Adrenal gland (tissue), 5 donors: ENCODE data around the gene ITPK1.

Experiments
- CTCF ChIP-seq, 6 experiments: fragments of 450-650 bp in 4 of 6; fragments of 200-600 bp in 2 of 6; sonication (generic) in 1 of 6; IDR thresholded peaks; 1 replicate in 5 of 6; 2 replicates in 1 of 6; pipeline versions ENCODE4 v1.5.1 to v1.8.0; 2016 to 2021; ENCODE audit warnings: antibody characterized with exemption in 6 of 6, mild to moderate bottlenecking in 2 of 6, moderate library complexity in 1 of 6
- POLR2A ChIP-seq, 2 donors: fragments of 450-650 bp; IDR thresholded peaks; one replicate each; pipeline ENCODE4 v1.6.1; 2017; ENCODE audit warnings: antibody characterized with exemption in 2 of 2, mild to moderate bottlenecking in 2 of 2, moderate library complexity in 1 of 2
- donor health status: DM: no; HTN: no; CAD: no.

GRCh38 chr14:92955381-92955780 lies 160.3 kb downstream of the ITPK1 start:
- TF ChIP-seq CTCF (IDR thresholded peaks at IDR 0.05) = no peak
- no peak for TF ChIP-seq POLR2A (IDR thresholded peaks at IDR 0.05)
